HFF-Myc (cell line): ENCODE results near the gene B3GNT4.

Source experiments
- DNase-seq: peaks from one replicate; pipeline ENCODE4 v3.0.0-alpha.2; 2011; ENCODE audit warnings: low read depth; ENCODE audit errors: extremely low read depth
- H3K4me3 ChIP-seq: replicated peaks from 2 replicates; pipeline ENCODE4 v1.5.1; 2011; ENCODE audit warnings: low read depth, mild to moderate bottlenecking, control low read depth, low read length
- CTCF ChIP-seq: IDR thresholded peaks from 2 replicates; pipeline ENCODE4 v1.5.1; 2012; ENCODE audit warnings: mild to moderate bottlenecking, low read depth, low read length, control low read depth; ENCODE audit errors: missing control alignments

B3GNT4 gene

GRCh38 chr12:122216445-122216844 lies 12.9 kb downstream of the B3GNT4 start:
- H3K4me3 ChIP-seq: no peak overlapping the region
- no peak for DNase-seq
- no peak for TF ChIP-seq CTCF

DNA sequence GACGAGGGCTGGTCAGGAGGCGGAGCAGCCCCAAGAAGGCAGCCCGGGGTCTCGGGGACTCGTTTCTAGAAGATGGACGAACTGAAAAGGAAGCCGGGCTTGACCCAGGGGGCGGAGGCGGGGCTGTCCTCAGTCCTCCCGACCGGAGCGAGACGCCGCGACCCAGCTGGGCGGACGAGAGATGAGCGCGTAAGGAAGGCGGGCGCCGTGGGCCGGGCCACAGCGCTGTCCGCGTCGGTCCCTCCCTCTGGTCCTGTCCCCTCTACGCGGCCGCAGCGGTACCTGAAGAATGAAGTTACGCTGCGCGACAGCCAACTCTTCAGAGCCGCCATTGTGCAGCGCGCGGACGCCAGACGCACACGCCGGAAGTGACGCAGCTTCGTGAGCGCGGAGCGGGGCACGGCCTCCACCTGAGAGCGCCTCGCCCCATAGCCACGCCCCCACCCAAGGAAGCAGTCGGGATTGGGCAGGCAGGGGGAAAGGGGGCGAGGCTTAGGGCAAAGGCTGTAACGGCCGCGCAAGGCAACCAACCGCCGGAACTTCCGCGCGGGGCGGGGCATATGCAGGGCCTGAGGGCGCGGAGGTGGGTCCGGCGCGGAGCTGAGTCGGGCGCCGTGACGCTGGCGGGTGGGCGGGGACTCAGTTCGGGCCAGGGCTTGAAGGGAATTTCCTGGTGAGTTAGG lies 22.3 kb downstream of the B3GNT4 start, which contains the start of gene DIABLO:
Gene DIABLO (minus strand): TSS at position 370 of the 683 bp plus-strand sequence. CDS start 38 bp downstream, at position 332.
- no peak for TF ChIP-seq CTCF
- peak; percentile 94 for DNase-seq
- peak within 1 kb of the TSS; percentile 98 for H3K4me3 ChIP-seq

DNA sequence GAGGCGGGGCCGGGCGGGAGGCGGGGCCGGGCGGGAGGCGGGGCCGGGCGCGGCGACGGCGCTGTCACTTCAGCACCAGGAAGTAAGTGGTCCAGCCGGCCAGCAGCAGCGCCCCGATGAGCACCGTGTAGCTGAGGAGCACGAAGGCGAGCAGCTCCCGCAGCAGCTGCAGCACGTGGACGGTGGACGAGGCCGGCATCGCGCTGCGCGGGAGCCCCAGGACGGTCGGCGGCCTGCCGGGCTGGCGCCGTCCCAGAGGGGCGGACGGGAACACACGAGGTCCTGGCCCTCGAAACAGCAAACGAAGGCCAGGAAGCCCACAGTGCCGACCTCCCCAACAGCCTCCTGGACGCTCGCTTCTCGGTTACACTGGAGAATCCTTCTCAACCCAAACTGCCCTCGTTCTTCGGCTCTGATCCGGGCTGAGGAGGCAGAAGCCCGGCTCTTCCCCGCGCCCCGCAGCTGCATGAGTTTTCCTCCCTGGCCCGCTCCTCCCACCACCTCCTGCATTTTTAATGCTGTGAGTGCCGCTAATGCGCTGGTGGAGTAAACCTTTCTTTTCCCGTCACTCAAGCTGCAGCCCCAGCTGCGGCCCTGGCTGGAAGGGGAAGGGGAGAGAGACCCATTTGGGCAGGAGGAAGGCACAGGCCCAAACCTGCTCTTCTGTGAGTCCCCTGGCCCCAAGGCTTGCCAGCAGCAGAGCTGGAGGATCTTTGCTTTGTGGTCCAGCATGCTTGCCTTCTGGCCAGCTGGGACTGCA lies 23.0 kb downstream of the B3GNT4 start:
- peak overlapping the region; percentile 38 for H3K4me3 ChIP-seq
- no peak for TF ChIP-seq CTCF

DNA sequence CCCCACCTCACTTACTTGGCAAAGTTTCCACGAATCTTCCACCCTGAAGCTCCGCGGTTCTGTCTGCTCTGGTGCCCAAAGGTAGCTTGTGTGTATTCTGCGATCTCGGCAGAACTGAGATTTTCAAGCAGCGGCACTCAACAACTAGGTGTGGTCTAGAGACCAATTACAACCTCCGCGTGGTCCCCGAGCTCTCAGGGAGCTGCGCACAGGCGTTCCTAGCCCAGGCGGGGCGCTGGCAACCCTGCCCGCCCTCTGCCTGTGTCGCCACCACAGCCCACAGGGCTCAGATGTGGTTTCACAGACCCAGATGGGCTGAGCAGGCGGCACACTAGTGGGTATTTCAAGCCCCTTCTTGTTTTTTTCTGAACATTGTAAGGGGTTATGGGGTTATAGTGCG lies 23.8 kb downstream of the B3GNT4 start:
- DNase-seq: no peak
- no peak overlapping the region for H3K4me3 ChIP-seq

More for the DNA sequence above, 23.0 kb downstream of the B3GNT4 start:
- no peak for DNase-seq

DNA sequence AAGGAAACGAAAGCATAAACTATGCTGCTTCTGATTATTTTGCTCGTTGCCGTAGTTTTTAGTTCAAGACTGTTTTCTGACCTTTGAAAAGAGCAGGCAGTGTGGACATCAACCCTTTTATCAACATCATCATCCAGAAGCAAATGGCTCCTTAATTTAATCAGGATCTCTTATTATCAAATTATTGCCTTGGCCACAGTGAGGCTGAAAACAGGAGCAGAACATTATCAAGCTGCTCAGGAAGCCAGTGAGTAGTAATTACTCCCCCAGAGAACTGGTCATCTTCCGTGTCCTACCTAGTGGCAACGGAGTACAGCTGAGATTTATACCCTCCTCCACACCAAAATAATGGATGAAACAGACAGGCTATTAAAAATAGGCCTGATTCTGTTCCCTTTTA lies 24.6 kb downstream of the B3GNT4 start:
- H3K4me3 ChIP-seq: no peak overlapping the region
- no peak for DNase-seq
- no peak for TF ChIP-seq CTCF

More for the DNA sequence above, 23.8 kb downstream of the B3GNT4 start:
- TF ChIP-seq CTCF: no peak

GRCh38 chr12:122230798-122231197 lies 27.3 kb downstream of the B3GNT4 start:
- no peak overlapping the region for H3K4me3 ChIP-seq
- no peak for TF ChIP-seq CTCF

More at GRCh38 chr12:122230798-122231197, 27.3 kb downstream of the B3GNT4 start:
- DNase-seq: no peak
